GM21447 (cell line): ENCODE data around the gene CCDC97.

Experiments
- ATAC-seq: cut with Tn5 transposase; IDR thresholded peaks from one replicate; pipeline ENCODE4 v1.9.1; 2021; ENCODE audit not compliant: unreplicated experiment

The CCDC97 gene

DNA sequence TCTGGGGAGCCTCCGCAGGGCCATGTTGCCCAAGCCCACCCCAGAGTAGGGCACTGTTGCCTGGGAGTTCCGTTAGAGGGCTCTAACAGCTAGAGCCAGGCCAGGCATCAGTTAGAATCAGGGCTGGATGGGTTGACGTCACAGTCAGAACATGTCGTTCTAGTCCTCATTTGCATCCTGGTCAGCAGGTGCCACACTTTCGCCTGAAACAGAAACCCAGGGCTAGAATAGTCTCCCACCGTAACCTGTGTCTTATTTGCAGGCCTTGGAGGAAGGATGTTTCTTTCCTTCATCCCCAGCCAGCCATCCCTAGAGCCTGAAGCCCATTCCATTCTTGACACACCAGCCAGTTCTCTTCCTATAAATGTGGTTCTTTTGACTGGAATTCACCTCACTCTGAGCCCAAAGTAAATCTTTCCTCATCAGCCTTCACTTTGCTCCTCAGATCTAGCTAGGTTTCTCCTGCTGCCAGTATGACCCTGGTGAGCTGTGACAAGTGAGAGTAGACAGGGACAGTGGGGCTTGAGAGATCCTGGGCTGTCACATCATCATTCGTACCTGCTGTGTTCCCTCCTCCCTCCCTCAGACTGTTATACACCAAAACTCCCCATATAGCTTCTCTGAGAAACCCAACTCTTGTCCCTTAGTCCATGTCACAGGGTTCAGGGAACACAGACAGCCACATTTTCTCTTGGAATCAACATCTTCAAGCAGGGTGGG lies 12.2 kb upstream of the CCDC97 start:
- ATAC-seq: peak; percentile 80

GRCh38 chr19:41298348-41298964 lies 11.5 kb upstream of the CCDC97 start:
- ATAC-seq: no peak

- ATAC-seq: no peak
Measured at GRCh38 chr19:41299046-41299754, 10.8 kb upstream of the CCDC97 start.

DNA sequence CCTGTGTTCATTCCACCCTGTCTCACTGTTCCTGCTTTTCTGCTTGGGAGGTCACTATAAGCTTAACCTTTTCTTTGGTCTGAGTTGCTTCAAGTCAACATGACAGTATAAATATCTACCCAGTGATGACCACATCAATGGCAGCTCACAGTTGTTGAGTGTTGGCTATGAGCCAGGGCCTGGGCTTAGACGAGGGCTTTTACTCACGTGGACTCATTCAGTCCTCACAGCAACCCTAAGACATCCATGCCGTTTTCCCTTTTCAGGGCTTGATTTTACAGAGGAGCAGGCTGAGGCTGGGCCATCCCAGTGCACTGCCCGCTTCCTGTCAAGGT lies 10.2 kb upstream of the CCDC97 start:
- no peak for ATAC-seq

DNA sequence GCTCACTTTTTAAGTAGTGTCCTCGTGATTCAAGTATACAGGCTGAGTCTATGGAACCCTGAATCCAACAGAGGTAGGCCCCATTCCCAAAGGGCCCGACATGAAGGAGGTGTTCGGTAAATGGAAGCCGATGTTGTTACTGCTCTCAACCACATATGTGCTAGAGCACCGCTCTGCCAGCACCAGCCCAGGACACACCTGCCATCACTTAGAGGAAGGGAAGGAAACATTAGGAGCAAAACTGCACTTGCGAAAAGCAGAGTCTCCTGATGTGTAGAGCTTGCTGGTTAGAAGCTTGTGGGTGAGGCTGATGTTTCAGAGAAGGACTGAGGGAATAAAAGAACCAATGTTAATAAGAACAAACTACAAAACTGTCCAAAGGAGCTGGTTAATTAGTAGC lies 9.4 kb upstream of the CCDC97 start:
- no peak for ATAC-seq

DNA sequence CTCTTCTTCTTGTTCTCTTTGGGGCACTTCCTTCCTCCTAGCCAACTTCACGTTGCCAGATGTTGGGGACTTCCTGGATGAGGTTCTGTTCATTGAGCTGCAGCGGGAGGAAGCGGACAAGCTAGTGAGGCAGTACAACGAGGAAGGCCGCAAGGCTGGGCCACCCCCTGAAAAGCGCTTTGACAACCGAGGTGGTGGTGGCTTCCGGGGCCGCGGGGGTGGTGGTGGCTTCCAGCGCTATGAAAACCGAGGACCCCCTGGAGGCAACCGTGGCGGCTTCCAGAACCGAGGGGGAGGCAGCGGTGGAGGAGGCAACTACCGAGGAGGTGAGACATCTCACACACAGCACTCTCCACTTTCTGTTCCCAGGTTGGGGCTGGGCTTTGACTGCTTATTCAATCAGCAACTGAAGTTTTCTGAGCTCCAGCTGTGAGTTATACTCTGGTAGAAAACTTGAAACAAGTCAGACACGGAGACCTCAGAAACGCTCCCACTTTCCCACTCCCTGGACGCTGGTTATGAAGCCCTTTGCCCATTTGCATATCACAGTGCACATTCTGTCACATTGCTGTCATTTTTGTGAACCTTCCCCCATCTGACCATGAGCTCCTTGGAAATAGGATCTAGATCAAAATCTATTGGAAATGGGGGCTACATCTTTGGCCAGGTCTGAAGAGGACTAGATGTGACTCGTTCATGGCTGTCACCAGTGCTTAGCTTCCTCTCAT lies 7.2 kb upstream of the CCDC97 start:
- ATAC-seq: peak; percentile 44

GRCh38 chr19:41303954-41304353 lies 6.0 kb upstream of the CCDC97 start:
- no peak for ATAC-seq

DNA sequence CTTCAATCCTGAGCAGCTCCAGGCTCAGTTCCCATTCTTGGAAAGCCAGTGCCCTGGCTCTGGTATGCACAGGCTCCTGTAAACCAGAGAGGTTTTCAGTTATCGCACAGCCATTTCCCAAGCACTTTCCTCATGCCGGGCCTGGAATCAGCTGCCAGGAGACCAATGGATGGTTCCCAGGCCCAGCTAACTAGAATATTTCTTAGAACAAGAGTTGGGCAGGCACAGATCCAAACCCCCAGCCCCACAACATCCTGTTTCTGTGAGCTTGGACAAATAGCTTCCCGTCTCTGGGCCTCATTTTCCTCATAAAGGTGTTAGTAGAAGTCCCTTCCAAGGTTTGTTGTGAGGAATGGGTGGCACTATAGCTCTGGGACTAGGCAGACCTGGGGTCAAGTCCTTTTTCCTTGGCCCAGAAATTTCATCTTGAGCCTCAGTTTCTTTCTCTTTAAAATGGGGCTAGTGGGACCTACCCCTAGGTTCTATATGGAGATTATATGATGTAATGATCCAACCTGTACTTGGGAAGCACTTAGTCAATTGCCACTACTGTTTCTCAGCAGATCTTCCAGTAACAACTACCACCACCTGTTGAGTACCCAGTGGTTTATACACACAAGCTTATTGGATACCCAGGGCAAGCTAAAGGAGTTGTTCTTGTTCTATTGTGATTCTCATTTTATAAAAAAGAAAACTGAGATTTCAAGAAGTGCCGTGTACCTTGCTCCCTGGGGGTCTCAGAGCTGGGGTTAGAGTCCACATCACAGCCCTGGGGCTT lies 5.1 kb upstream of the CCDC97 start:
- no peak for ATAC-seq

DNA sequence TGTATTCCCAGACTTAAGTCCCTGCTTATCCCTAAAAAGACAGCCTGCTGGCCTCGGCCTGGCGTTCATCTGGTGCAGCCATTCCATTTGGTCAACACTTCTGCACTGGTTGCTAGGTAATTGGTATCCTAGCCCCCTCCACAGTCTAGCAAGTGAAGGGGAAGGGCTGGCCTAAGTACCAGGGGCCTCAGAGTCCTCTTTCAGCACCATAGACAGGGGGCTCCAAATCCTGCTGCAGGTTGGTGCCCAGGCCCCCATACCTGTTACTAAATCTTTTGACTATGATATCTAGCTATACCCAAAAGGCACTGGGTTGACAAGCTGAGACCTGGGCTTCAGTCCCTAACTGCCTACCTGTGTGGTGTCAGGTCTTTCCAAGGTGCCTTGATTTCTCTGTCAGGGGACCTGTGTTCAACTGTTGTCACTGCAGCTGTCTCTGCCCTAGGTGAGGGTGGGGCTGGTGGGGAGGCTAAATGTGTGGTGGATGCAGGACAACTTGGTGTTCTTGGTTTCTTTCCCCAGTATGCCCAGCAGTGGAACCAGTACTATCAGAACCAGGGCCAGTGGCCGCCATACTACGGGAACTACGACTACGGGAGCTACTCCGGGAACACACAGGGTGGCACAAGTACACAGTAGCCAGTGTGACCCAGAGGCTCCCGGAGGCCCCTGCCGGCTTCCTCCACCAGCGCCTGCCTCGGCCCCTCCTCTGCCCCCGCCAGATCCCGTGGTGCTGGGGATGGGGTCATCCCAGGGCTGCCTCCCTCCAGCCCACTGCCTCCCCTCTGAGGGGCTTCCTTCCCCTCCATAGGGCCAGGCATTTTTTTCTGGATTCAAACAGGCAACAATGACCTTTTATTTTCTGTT lies 3.8 kb upstream of the CCDC97 start:
- ATAC-seq: no peak

- ATAC-seq: no peak
Measured at GRCh38 chr19:41307090-41307875, 2.7 kb upstream of the CCDC97 start.

- no peak for ATAC-seq
Measured at GRCh38 chr19:41307954-41308449, 2.0 kb upstream of the CCDC97 start.

DNA sequence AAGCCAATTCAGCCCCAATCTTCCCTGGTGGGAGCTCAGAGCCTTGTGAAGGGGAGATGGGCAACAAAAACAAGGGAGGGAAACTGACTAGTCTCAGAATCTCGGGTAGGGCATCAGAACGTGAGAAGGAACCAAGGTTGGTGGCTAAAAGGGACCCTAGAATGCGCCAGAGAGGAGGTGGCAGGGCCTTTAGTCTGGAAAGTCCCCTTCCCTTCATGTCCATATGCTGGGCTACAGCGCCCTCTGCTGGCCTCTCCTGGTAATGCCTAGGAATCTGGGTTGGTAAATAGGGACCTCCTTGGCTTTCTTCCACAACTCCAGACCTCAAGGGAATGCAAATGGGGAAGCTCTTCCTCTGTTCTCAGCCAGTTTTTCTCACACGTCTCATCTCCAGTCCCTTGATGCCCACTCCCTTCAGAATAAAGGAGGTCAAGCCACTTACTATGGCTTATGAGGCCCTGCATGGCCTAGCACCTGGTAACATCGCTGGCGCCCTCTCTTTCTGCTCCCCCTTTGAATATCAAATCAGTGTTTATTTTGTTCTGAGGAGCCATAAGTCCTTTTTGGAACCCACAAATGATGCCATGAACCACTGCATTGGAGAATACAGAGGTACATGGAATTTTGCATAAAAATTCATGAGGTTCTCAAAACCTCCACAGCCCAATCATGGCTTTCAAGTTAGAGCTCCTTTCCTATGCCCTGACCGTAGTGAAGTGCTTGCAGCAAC lies 1.4 kb upstream of the CCDC97 start:
- ATAC-seq: no peak

GRCh38 chr19:41309180-41310032 lies 566 bp upstream of the CCDC97 start:
- ATAC-seq: no peak

DNA sequence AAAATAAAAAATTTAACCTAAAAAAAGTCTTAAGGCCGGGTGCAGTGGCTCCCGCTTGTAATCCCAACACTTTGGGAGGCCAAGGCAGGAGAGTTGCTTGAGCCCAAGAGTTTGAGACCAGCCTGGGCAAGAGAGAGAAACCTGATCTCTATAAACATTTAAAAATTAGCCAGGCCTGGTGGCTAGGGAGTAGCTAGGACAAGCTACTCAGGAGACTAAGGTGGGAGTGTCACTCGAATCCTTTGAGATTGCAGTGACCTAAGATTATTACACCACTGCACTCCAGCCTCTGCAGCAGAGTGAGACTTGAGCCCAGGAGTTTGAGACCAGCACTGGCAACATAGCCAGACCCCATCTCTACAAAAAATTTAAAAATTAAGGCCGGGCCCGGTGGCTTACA lies 1.1 kb downstream of the CCDC97 start:
- no peak for ATAC-seq

- ATAC-seq: no peak
Measured at GRCh38 chr19:41311613-41312012, 1.6 kb downstream of the CCDC97 start.

DNA sequence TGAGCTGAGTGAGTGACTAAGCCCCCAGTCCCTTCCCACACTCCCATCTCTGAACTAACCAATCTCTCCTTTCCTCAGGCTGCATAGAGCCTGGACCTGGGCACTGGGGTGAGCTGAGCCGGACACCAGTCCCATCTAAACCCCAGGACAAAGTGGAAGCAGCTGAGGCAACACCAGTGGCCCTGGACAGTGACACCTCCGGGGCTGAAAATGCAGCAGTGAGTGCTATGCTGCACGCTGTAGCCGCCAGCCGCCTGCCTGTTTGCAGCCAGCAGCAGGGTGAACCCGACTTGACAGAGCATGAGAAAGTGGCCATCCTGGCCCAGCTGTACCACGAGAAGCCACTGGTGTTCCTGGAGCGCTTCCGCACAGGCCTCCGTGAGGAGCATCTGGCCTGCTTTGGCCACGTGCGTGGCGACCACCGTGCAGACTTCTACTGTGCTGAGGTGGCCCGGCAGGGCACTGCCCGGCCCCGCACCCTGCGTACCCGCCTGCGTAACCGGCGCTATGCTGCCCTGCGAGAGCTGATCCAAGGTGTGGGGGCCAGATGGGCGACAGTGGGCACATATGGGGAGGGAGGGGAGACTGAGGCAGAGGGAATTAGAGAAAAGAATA lies 6.4 kb downstream of the CCDC97 start:
- no peak for ATAC-seq
